GM21360 (cell line): ENCODE measurements around the gene COX5A.

Experiments
- ATAC-seq: cut with Tn5 transposase; IDR thresholded peaks from one replicate; pipeline ENCODE4 v1.9.1; 2021; ENCODE audit warnings: mild to moderate bottlenecking, moderate library complexity; ENCODE audit not compliant: unreplicated experiment

Gene COX5A

DNA sequence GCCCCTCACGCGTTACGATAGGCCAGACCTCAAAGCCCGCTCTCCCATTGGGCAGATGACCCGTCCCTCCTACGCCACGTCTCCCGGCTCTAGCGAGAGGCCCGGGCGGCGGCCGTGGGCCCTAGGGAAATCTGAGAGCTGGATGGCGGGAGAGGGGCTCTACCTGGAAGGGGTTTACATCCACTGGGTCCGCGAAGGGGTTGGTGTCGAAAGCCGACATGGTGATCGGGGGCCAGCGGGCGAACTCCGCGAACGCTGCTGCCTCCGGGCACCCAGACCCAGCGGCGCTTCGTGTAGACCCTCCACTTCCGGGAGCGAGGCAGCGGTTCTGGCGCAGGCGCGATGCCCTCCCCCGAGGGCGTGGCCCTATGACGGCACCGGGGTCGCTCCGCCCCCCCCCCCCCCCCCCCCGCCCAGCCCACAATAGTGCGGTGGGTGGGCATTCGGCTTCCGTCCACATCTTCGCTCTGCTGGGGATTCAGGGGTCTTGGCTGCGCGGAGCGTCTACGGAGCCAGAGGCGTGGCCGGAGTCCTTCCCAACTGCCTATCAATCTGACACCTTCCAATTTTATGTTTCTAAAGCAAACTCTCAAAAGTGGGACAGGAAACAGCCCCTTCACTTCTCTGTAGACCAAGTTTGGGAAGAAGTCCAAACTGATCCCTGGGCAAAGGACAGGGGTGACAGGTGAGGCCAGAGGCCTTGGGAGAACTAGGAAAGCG is 64.7 kb downstream of the COX5A start, which contains the start of gene SCAMP2:
SCAMP2 (minus strand) TSS at position 330 of the 720 bp plus-strand sequence; CDS start at position 220, 110 bp downstream.
- peak; percentile 58 for ATAC-seq

- no peak for ATAC-seq
Measured at GRCh38 chr15:74872702-74873035, 65.2 kb downstream of the COX5A start.

DNA sequence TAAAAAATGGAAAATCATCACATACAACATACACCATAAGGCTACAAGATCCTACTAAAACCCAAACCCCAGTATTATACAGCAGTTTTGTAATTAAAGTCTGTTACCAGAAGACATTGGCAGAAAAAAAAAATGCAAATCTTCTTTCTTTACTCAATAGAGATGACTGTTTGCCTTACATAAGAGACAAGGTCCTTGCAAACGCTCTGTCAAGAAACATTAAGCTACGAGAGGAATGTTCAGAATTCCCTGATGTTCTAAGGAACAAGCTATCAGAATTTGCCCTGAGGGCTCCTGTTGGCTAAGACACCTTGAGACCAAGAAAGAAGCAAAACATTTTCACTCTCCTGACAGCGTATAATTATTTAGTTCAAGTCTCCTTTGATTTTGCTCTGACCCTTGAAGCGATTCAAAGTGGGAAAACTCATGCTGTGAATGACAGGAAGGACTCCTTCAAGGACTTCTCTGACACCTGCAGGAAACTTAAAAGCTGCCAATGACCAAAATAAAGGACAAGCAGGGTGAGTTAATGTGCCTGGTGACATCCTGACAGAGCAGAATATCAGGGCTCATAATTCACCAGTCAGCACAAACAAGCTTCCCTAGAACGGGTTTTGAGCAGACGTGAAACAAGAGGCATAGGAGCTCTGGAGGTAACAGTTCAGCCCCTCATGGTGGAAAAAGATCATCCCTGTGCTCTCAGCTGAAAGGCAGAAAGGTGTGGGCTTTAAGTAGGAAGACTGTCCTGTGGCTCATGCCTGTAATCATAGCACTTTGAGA is 67.2 kb downstream of the COX5A start:
- ATAC-seq = no peak
